ENCODE results near the gene EXOSC2. TPM values are rescaled to one million over a fixed set of nuclear protein-coding genes. Genes with fewer than 3 reads are reported as not detected.

Gene EXOSC2
- total and polyA plus RNA-seq, 2 of the 13 experiments (the other 11 are each of a cell fraction or from before 2014, with no cell fraction given) = 27.5 to 63.8 TPM

DNA sequence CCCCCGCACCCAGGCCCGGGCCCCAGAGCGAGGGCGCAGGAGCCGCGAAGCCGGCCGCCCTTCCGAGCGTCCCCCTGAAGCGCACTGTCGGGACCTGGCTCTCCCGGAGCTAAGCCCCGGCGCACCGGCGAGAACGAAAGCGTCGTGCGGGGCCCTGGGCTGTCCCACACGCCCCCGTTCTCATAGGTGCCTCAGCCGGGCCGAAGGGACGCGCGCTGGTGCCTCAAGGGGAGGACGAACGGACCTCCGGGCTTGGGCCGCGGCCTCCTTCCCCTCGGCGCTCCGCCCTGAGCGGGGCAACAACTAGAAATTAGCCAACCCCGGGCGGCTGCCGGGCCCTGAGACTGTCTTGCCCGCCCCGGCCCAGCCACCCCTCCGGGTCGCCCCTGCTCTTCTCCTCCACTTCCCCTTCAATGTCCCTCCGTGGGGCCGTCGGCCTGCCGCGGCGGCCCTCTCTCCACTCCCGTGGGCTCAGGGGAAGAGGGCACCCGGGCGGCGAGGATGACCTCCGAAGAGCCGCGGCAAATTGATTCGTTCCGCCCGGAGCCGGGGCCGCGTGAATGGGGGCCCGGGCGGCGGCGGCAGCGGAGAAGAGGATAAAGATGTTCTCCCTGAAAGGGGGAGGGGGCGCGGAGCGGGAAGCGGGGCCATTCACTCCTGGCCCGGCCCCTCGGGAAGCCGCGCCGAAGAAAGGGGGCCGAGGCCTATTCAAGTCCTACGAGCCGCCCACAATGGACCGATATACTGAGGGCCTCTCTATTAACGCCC is 32.7 kb upstream of the EXOSC2 start (continued):
- TF ChIP-seq SOX6 (IDR thresholded peaks at IDR 0.05) = no peak
- no peak for TF ChIP-seq SOX6 (CRISPR knock-in tag; IDR thresholded peaks at IDR 0.05)
- TF ChIP-seq, protein P1, sequence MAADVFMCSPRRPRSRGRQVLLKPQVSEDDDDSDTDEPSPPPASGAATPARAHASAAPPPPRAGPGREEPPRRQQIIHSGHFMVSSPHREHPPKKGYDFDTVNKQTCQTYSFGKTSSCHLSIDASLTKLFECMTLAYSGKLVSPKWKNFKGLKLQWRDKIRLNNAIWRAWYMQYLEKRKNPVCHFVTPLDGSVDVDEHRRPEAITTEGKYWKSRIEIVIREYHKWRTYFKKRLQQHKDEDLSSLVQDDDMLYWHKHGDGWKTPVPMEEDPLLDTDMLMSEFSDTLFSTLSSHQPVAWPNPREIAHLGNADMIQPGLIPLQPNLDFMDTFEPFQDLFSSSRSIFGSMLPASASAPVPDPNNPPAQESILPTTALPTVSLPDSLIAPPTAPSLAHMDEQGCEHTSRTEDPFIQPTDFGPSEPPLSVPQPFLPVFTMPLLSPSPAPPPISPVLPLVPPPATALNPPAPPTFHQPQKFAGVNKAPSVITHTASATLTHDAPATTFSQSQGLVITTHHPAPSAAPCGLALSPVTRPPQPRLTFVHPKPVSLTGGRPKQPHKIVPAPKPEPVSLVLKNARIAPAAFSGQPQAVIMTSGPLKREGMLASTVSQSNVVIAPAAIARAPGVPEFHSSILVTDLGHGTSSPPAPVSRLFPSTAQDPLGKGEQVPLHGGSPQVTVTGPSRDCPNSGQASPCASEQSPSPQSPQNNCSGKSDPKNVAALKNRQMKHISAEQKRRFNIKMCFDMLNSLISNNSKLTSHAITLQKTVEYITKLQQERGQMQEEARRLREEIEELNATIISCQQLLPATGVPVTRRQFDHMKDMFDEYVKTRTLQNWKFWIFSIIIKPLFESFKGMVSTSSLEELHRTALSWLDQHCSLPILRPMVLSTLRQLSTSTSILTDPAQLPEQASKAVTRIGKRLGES (CRISPR knock-in tag; IDR thresholded peaks at IDR 0.05; ENCODE audit: borderline replicate concordance) = no peak
- no peak for TF ChIP-seq ZNF879 (CRISPR knock-in tag; IDR thresholded peaks at IDR 0.05)
- TF ChIP-seq STAG1 (CRISPR knock-in tag; IDR thresholded peaks at IDR 0.05) = no peak
- TF ChIP-seq ZNF431 (CRISPR knock-in tag; IDR thresholded peaks at IDR 0.05; ENCODE audit: borderline replicate concordance, low read depth) = no peak
- no peak for TF ChIP-seq ZNF430 (CRISPR knock-in tag; IDR thresholded peaks at IDR 0.05)
- TF ChIP-seq, protein P2, sequence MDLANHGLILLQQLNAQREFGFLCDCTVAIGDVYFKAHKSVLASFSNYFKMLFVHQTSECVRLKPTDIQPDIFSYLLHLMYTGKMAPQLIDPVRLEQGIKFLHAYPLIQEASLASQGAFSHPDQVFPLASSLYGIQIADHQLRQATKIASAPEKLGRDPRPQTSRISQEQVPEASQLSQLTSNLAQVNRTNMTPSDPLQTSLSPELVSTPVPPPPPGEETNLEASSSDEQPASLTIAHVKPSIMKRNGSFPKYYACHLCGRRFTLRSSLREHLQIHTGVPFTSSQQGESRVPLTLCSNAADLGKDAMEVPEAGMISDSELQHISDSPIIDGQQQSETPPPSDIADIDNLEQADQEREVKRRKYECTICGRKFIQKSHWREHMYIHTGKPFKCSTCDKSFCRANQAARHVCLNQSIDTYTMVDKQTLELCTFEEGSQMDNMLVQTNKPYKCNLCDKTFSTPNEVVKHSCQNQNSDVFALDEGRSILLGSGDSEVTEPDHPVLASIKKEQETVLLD (CRISPR knock-in tag; IDR thresholded peaks at IDR 0.05; ENCODE audit: low read depth) = no peak
